Measurements from ENCODE around the gene GNAL. TPM values are rescaled to one million over a fixed set of nuclear protein-coding genes. Genes with fewer than 3 reads are reported as not detected.

GNAL gene
- total RNA-seq, 4 donors from 2014 or later: 7.5 to 20.7 (median 11.8) TPM

DNA sequence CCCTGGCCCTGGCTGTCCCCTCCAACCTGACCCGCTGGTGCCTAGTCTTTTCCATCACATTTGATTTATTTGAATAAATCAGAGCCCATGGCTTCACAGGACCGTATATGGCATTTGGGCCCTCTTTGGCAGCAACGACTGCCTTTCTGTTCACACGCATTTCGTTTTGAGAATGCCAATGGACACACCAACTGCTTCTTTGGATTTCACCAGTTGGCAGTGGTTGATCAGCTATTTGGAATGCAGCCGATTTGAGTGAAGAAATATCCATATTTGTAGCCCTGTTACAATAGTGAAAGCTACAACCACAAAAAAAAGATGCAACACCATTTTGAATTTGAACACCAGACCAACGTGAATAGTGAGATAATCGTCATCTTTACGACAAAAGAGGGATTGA, 56.5 kb downstream of the GNAL start:
- TF ChIP-seq, protein P1, sequence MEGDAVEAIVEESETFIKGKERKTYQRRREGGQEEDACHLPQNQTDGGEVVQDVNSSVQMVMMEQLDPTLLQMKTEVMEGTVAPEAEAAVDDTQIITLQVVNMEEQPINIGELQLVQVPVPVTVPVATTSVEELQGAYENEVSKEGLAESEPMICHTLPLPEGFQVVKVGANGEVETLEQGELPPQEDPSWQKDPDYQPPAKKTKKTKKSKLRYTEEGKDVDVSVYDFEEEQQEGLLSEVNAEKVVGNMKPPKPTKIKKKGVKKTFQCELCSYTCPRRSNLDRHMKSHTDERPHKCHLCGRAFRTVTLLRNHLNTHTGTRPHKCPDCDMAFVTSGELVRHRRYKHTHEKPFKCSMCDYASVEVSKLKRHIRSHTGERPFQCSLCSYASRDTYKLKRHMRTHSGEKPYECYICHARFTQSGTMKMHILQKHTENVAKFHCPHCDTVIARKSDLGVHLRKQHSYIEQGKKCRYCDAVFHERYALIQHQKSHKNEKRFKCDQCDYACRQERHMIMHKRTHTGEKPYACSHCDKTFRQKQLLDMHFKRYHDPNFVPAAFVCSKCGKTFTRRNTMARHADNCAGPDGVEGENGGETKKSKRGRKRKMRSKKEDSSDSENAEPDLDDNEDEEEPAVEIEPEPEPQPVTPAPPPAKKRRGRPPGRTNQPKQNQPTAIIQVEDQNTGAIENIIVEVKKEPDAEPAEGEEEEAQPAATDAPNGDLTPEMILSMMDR (IDR thresholded peaks at IDR 0.05; ENCODE audit: low read depth): no peak

DNA sequence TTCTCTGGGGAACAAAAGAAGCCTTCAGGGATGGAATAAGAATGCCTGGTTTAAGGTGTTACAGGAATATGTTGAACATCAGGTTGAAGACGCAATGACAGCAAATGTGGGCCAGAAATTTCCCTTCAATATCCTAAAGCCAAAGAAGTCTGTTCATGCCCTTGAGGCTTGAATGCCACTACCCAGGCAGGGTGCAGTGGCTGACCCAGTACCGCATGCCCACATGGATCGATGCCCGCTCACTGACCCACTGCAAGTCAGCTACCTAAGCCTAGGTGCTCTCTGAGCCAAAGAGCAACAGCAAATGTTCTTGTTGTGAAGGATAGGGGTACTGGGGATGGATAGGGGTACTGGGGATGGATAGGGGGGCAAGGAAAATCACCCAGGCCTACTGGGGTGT, 58.2 kb downstream of the GNAL start:
- TF ChIP-seq, protein P1 (IDR thresholded peaks at IDR 0.05; ENCODE audit: low read depth): no peak

DNA sequence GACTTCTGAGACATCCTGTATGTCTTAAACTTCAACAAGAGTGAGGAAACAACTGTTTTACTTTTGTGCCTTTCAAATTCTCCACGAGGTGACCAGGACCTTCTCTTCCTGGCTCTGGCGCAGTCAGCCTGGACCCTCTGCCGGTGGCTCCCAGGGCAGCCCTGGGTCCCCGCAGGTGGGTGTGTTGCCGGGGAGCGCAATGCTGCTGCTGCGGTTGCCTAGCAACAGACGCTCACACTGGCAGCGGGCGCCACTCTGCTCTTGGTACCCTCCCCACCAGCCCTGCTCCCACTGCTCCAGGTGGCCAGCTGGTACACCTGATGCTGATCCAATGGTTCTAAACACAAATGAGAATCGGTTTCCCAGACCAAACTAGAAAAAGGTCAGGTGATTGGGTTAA, 58.7 kb downstream of the GNAL start:
- TF ChIP-seq, protein P1 (IDR thresholded peaks at IDR 0.05; ENCODE audit: low read depth): no peak

DNA sequence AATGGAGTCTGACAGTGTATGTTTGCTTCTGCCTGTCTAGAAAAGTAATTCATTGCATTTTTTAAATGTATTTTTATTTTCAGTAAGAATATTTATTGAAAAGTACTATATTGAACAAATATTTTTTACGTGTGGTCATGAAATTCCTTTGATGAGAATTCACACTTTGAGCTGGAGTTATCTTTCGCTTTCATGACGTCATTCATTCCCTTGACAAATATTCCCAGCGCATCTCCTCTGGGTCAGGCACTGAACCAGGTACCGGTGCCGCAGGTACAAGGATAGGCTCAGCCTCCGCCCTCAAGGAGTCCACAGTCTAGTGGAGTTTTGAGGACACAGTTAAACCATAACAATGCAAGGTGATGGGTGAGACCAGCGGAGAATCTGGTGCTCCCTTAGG, 60.2 kb downstream of the GNAL start:
- TF ChIP-seq, protein P1 (IDR thresholded peaks at IDR 0.05; ENCODE audit: low read depth): no peak

DNA sequence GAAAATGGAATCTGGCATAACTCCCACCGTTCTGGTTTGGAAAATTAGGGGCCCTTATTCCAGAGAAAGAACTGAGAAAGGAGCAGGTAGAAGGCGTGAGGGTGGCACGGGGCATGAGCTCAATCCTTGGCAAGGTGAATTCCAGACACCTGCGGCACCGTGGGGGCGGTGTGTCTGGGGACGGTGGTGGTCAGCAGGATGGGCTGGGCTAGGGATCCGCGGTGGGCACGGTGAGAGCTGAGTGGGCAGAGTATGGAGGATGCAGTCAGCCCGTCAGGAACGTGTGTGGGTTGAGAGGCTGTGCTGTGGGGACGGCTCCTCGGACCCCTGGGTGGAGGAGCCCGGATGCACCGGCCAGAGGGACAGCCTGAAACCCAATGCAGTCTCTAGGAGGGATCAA, 61.1 kb downstream of the GNAL start:
- TF ChIP-seq, protein P1 (IDR thresholded peaks at IDR 0.05; ENCODE audit: low read depth): no peak

DNA sequence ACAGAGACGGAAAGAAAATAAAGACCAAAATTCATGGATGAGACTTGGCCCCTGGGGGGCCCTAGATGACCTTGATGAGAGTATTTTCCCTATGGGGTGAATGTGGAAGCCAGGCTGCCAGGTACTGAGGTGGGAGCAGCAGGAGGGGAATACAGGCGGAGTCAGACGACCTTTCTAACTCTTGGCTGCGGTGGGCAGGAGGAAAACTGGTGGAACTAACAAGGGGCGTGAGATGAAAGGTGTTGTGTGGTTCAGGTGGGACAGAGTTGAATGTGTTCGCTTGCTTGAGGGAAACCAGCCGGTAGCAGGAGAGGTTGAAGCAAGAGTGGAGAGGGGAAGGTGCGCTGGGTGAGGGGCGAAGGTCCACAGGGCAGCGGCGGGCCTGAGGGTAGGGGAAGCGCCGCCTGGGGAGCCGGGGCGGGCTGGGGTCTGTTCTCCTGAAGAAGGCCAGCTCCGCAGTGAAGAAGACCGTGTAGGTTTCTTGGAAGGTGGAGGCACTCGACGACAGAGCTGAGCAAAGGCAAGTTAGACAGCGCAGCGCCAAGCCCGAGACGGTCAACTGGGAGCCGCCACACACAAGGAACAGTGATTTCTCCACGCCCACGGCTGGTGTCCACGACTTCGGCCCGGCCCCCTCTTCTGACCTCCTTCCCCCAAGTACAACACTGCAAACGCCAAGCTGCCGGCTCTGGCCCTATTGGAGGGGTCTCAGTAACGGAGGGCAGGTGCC, 61.7 kb downstream of the GNAL start:
- TF ChIP-seq, protein P1 (IDR thresholded peaks at IDR 0.05; ENCODE audit: low read depth): no peak

DNA sequence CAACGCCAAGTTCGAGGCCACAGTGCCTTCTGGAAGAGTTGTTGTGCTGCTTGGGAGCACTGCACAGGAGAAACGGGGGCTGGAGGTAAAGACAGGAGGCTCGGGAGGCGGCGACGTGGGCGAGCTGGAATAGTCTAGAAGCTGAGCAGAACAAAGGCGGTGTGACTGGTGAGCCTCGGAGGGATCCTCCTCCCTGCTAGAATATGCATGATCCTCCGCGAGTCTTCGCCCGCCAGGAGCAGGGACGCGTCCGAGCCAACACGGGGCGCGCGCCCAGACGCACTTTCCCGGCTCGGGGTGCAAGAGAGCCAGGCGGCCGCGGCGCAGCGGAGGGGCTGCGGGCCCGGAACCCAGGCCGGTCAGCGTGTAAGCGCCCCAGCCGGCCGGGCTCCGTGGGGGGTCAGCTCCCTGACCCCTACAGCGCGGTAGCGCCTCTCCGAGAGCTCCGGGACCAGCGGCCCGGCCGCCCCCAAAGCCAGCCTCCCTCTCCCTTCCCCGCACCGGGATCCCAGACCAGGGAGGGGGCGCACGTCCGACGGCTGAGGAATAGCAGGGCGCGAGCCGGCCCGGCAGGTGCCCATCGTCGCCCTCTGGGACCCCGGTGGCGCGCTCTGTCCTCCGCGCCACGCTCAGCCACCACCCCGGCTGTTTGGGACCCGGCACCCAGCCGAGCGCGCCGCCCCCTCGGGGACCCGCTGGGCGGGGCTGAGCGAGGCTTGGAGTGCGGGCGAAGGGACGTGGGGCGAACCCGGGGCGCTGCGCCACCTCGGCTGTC, 62.5 kb downstream of the GNAL start:
- TF ChIP-seq, protein P1 (IDR thresholded peaks at IDR 0.05; ENCODE audit: low read depth): no peak
